GM19193 (cell line): ENCODE data around the gene OR7D2.

Experiments used
- POLR2A ChIP-seq: IDR thresholded peaks from 4 replicates; pipeline ENCODE4 v1.6.1; 2011; ENCODE audit not compliant: insufficient read depth, insufficient read length; ENCODE audit errors: extremely low read depth

The OR7D2 gene

GRCh38 chr19:9178901-9179300, at the start of gene OR7D2:
Gene OR7D2, plus strand, starts transcription at chr19:9178979. Its CDS starts 6,803 bp downstream, at chr19:9185782.
- no peak for TF ChIP-seq POLR2A

- TF ChIP-seq POLR2A = no peak
Observed at GRCh38 chr19:9130965-9131364, 47.8 kb upstream of the OR7D2 start.

- TF ChIP-seq POLR2A = no peak
Observed at GRCh38 chr19:9132422-9132821, 46.4 kb upstream of the OR7D2 start.

GRCh38 chr19:9139609-9140158, 39.1 kb upstream of the OR7D2 start:
- TF ChIP-seq POLR2A = no peak

- peak; percentile 86 for TF ChIP-seq POLR2A
Observed at GRCh38 chr19:9140159-9140874, 38.5 kb upstream of the OR7D2 start, which contains the start of gene ZNF317. Gene ZNF317, plus strand, starts transcription at chr19:9140397. Its CDS starts 15,620 bp downstream, at chr19:9156017.

- no peak for TF ChIP-seq POLR2A
Observed at GRCh38 chr19:9144920-9145319, 33.9 kb upstream of the OR7D2 start.

GRCh38 chr19:9146882-9147281, 31.9 kb upstream of the OR7D2 start:
- TF ChIP-seq POLR2A = no peak

GRCh38 chr19:9148697-9149096, 30.1 kb upstream of the OR7D2 start:
- no peak for TF ChIP-seq POLR2A

GRCh38 chr19:9149997-9150396, 28.8 kb upstream of the OR7D2 start:
- no peak for TF ChIP-seq POLR2A

- no peak for TF ChIP-seq POLR2A
Observed at GRCh38 chr19:9150650-9151049, 28.1 kb upstream of the OR7D2 start.

- TF ChIP-seq POLR2A = no peak
Observed at GRCh38 chr19:9151367-9151766, 27.4 kb upstream of the OR7D2 start.

GRCh38 chr19:9155591-9155990, 23.2 kb upstream of the OR7D2 start:
- TF ChIP-seq POLR2A = no peak

- TF ChIP-seq POLR2A = no peak
Observed at GRCh38 chr19:9156304-9156703, 22.5 kb upstream of the OR7D2 start.

- TF ChIP-seq POLR2A = no peak
Observed at GRCh38 chr19:9159891-9160290, 18.9 kb upstream of the OR7D2 start.

- no peak for TF ChIP-seq POLR2A
Observed at GRCh38 chr19:9161427-9161826, 17.4 kb upstream of the OR7D2 start.

- TF ChIP-seq POLR2A = no peak
Observed at GRCh38 chr19:9165261-9165660, 13.5 kb upstream of the OR7D2 start.

- no peak for TF ChIP-seq POLR2A
Observed at GRCh38 chr19:9166846-9167245, 11.9 kb upstream of the OR7D2 start.

- no peak for TF ChIP-seq POLR2A
Observed at GRCh38 chr19:9171393-9171991, 7.3 kb upstream of the OR7D2 start.
